HL-60/S4 (cell line): ENCODE data around the gene TET2.

ENCODE experiments used
- in situ Hi-C: fragments of 300-500 bp; cut with MboI; formaldehyde crosslinking; loops from 2 replicates; pipeline ENCODE4 v1.14.3; 2022; ENCODE audit warnings: low sequenced_read_pairs

Gene TET2

GRCh38 chr4:105146276-105147015 lies at the start of gene TET2:
TET2 (plus strand) TSS chr4:105146876; CDS start chr4:105233943, 87,067 bp downstream.
- in situ Hi-C loops: loop anchor here (10.0 kb wide), 1 partner anchor 328 kb away; the partner anchor contains the start of gene PPA2

DNA sequence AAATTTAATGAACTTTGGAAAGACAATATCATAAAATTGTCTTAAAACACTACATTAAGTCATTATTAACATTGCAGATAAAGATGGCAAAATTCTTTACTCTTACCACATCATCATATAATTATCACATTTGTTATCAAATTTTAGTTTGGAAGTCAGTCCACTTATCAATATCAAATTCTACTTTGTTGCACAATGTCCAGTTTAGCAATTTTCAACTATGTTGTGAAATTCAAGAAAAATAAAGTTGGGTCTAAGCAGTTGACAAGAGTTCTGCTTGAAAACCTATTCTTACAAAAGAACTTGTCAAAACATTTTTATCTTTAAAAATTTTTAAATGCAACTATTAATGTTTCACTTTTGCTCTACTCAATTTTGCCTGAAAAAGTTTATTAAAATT lies 44.7 kb upstream of the TET2 start:
- in situ Hi-C loops: no loop called here

DNA sequence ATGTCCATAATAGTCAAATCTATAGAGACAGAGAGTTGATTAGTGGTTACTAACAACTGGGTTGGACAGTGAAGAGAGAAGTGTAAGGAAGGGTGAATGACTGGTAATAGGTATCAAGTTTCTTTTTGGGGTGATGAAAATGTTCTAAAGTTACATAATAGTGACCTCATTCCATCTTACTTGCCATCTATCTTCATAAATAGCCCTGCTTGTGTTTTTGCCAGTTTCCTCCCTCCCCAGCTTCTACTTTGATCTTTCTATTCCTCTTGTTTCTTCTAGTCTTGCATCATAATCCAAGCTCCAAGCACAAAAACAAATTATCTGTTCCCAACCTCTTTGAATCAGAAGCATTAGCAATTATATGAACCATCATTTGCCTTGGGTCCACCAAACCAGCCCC lies 40.2 kb upstream of the TET2 start:
- in situ Hi-C loops: no loop called here

DNA sequence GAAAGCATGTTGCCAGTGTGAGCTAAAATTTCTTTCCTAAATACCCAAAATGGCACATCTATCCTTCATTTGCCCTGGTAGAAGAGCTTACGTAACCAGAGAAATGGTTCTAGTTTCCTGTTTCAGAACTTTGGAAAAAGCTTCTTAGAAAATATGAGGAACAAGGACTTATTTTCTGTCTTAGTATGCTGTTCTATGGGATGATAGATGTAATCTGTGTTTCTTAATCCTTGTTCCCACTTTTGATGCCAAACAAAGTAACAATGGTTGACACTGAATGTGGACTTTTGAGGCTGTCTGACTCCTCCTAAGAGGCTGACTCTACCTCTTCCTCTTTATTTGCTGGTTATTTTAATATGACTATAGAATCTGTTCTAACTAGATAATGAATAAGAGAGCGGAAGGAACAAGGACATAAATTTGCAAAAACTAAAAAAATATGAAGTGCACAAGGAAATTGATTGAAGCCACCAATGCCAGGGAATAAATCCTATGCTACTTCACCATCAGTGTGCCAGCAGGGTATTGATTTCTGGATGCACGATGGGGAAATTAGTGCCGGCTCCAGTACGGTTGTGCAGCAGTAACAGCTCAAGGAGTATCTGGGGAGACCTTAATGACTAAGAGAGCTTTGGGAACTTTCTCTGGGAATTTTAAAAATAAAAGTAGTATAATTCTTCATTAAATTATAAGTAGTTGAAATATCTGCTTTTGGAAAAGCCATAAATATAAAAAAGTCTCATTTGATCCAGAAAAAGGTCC lies 39.4 kb upstream of the TET2 start:
- in situ Hi-C loops: no loop called here

DNA sequence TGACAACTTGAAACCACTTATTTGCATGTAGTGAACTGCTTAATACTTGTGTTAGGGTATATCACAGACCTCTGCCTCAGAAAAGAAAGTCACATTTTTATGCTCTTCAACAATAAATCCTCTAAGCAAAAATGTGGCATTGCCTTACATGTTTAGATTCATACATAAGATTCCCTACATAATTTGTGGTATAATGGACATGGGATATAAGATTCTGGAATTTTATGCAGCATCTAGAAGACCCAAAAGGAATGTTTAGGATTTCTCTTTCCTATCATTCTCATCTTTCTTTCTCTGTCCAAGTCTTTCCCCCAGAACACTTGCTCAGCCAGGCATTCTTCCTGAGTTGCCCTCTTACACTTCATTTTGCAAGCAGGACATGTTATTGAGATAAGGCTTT lies 37.7 kb upstream of the TET2 start:
- in situ Hi-C loops: no loop called here

- in situ Hi-C loops: no loop called here
These were observed 34.4 kb upstream of the TET2 start for GRCh38 chr4:105112274-105112673.

- in situ Hi-C loops: no loop called here
These were observed 32.9 kb upstream of the TET2 start for GRCh38 chr4:105113800-105114199.

GRCh38 chr4:105116616-105117319 lies 29.9 kb upstream of the TET2 start:
- in situ Hi-C loops: no loop called here

GRCh38 chr4:105119356-105119755 lies 27.3 kb upstream of the TET2 start:
- in situ Hi-C loops: no loop called here

DNA sequence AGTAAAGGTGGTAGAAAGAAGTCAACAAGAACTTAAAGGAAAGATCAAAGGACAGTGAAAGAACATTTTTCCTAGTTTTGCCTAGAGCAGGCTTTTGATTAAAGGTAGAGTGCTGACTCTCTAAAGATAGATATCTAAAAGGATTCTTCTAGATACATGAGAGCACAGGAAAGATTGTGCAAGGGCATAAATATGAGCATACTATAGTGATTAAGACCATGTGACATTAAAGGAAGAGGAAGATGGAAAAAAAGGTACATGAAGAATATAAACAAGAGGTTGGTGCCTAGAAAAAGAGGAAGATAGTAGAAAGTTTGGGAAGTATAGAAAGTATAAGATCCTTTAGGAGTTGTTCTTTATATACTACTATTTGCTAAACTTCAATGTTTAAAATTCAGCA lies 26.1 kb upstream of the TET2 start:
- in situ Hi-C loops: no loop called here

DNA sequence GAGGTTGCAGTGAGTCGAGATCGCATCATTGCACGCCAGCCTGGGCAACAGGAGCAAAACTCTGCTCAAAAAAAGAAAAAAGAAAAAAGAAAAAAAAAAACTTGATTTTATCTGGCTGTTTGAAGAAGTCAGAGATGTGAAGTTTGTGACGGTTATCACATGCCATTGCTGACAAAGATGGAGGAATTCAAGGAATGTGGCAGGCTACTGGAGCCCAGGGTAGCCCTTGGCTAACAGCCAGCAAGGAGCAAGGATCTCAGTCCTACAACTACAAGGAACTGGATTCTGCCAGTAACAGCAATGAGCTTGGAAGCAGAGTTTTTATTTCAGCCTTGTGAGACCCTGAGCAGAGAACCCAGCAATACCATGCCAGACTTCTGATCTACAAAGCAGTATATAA lies 24.3 kb upstream of the TET2 start:
- in situ Hi-C loops: no loop called here

DNA sequence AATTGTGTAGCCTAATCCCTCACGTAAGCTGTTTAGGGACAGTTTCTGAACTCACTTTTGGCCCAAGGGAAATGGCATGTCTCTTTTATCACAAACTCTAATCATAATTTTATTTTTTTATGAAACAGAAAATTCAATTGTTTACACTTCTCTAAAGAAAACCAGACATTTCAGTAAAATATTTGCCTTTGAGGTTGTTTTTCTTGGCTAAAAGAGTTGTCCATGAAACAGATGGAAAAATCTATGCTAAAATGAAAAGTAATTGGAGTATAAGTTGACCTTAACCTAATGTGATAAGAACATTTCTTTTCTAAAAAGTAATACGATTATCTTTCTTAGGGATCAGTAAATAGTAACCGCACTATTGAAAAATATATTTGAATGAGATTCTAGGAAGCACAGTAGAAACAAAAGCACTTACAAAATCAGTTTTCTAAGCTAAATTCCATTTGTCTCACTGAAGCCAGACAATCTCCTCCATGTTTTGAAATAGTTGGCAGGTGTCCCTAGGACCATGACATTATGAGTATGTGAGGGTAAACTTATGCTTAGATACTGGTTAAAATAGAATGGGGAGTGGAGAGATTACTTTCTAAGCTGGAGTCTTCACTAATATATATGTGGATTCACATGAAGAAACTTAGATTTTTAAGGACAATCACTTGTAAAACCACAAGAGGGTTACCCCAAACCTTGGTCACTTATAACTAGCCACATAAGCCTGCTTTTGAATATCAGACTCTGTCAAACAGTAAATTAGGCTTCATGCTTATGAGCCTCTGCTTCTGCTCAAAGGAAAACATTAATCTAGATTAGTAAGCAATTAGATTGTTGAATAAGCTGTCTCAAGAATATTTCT lies 20.1 kb upstream of the TET2 start:
- in situ Hi-C loops: no loop called here

DNA sequence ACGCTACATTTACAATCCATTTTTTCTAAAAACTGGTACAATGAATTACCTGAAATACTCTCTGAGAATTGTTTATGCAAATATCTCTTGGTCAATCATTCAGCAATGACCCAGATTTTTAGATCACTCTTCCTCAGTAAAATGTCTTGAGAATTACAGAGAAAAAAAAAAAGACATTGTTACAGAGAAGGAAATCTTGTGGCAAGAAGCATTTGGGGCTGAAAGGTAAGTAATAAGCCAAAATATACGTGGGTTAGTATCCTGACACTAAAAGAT lies 19.6 kb upstream of the TET2 start:
- in situ Hi-C loops: no loop called here

- in situ Hi-C loops: no loop called here
These were observed 18.5 kb upstream of the TET2 start for GRCh38 chr4:105128208-105128607.

GRCh38 chr4:105129286-105130040 lies 17.2 kb upstream of the TET2 start:
- in situ Hi-C loops: no loop called here

GRCh38 chr4:105130945-105131344 lies 15.7 kb upstream of the TET2 start:
- in situ Hi-C loops: no loop called here

- in situ Hi-C loops: no loop called here
These were observed 12.7 kb upstream of the TET2 start for GRCh38 chr4:105133976-105134375.

DNA sequence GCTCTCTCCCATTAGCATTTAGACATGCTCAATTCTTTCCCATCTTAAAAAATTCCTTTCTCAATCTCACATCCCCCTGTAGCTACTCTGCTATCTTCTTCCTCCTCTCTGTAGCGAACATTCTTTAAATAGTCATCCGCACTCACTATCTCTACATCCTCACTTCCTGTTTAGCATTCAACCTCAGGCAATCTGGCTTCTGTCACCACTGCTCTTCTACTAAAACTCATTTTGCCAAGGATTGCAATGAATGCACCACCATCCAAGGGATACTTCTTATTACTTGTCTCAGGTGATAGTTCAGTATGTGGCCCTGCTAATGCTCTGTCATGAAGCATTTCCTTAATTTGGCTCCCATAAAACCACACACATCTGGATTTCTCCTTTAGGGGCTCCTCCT lies 10.9 kb upstream of the TET2 start:
- in situ Hi-C loops: no loop called here

DNA sequence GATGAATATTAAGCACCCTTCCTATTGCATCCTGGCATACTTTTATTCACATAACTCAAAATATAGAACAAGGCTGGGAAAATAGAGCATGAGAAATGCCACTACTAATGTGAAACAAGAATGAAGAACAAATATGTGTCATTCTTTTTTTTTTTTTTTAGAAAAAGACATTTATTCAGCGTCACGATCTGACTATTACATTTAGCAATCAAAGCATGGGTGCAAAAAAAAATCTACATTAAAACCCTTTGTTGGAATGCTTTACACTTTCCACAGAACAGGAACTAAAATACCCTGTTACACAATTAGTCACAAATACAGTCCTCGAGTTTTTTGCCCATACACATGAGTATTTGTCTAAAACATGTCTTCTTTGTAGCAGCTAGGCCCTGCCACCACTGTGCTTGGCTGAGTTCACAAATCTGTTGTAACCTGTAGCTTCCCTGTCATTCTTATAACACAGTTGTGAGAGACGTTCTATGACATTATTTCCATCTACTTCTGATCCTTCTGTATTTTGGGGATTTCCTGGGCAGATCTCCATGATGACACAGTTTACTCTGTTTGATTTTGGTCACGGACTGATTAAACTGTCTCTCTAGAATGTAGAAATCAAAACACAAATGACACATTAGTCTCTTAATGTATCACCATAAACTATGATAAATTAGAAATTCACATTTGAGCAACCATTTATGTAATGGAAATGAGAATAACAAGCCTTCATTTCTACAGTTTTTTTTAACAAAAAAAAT lies 9.4 kb upstream of the TET2 start:
- in situ Hi-C loops: no loop called here

GRCh38 chr4:105139646-105140045 lies 7.0 kb upstream of the TET2 start:
- in situ Hi-C loops: loop anchor here (10.0 kb wide), 1 partner anchor 335 kb away; the partner anchor contains the start of gene PPA2
